Mesendoderm (in vitro differentiated cells): ENCODE measurements around the gene OR52E4.
A peak's percentile ranks its signal among the peaks of the same experiment; 100 is the strongest.

ENCODE experiments used
- DNase-seq: peaks from one replicate; pipeline ENCODE4 v3.0.0; 2013
- H2AK5ac ChIP-seq: 2 replicates; pipeline ENCODE4 v1.6.1; 2013; ENCODE audit warnings: low read length, inconsistent platforms
- H2BK120ac ChIP-seq: 2 replicates; pipeline ENCODE4 v1.6.1; 2013; ENCODE audit warnings: low read depth, mild to moderate bottlenecking, low read length, moderate library complexity, mixed read lengths
- H2BK15ac ChIP-seq: replicated peaks from 2 replicates; pipeline ENCODE4 v1.6.1; 2013; ENCODE audit warnings: low read depth, mild to moderate bottlenecking, moderate library complexity
- H2BK5ac ChIP-seq: 2 replicates; pipeline ENCODE4 v1.6.1; 2013; ENCODE audit warnings: low read length, inconsistent platforms
- H3K18ac ChIP-seq: 2 replicates; pipeline ENCODE4 v1.6.1; 2013; ENCODE audit warnings: mild to moderate bottlenecking, low read length, mixed read lengths
- H3K23ac ChIP-seq: one replicate; pipeline ENCODE4 v1.6.1; 2013; ENCODE audit warnings: low read length
- H3K27ac ChIP-seq: 2 replicates; pipeline ENCODE4 v1.5.1; 2013; ENCODE audit warnings: low read depth, mild to moderate bottlenecking, inconsistent platforms, low read length, moderate library complexity
- H3K27me3 ChIP-seq: 2 replicates; pipeline ENCODE4 v1.6.1; 2013; ENCODE audit warnings: low read length, control low read depth, mild to moderate bottlenecking, inconsistent platforms; ENCODE audit not compliant: insufficient read depth, poor library complexity
- H3K36me3 ChIP-seq: 2 replicates; pipeline ENCODE4 v1.6.1; 2013; ENCODE audit warnings: low read length, inconsistent platforms; ENCODE audit not compliant: control insufficient read depth, insufficient read depth
- H3K4ac ChIP-seq: one replicate; pipeline ENCODE4 v1.6.1; 2013; ENCODE audit warnings: low read depth, mild to moderate bottlenecking, low read length, moderate library complexity
- H3K4me1 ChIP-seq: 2 replicates; pipeline ENCODE4 v1.6.1; 2013; ENCODE audit warnings: low read depth, low read length, inconsistent platforms; ENCODE audit not compliant: control insufficient read depth
- H3K4me2 ChIP-seq: 2 replicates; pipeline ENCODE4 v1.6.1; 2013; ENCODE audit warnings: low read length
- H3K4me3 ChIP-seq: 2 replicates; pipeline ENCODE4 v1.5.1; 2013; ENCODE audit warnings: mild to moderate bottlenecking, low read length
- H3K56ac ChIP-seq: one replicate; pipeline ENCODE4 v1.6.1; 2013; ENCODE audit warnings: low read length
- H3K79me1 ChIP-seq: 2 replicates; pipeline ENCODE4 v1.6.1; 2013; ENCODE audit warnings: low read length, inconsistent platforms
- H3K79me2 ChIP-seq: 2 replicates; pipeline ENCODE4 v1.6.1; 2013; ENCODE audit warnings: mild to moderate bottlenecking, low read length; ENCODE audit not compliant: control insufficient read depth, insufficient read depth
- H3K9ac ChIP-seq: 2 replicates; pipeline ENCODE4 v1.6.1; 2013; ENCODE audit warnings: low read length, inconsistent platforms
- H4K5ac ChIP-seq: one replicate; pipeline ENCODE4 v1.6.1; 2013; ENCODE audit warnings: low read length
- H4K8ac ChIP-seq: one replicate; pipeline ENCODE4 v1.6.1; 2013; ENCODE audit warnings: low read depth, mild to moderate bottlenecking, control low read depth, low read length, moderate library complexity
- WGBS: extraction: QIAGEN DNeasy Blood & Tissue Kit; methylation state at CpG from one replicate; pipeline ENCODE4 v1.1.7; 2013; ENCODE audit warnings: low lambda C conversion rate, missing lambda C conversion rate; ENCODE audit not compliant: insufficient coverage; ENCODE audit errors: extremely low coverage; 5-methylcytosine and 5-hydroxymethylcytosine counted together

The OR52E4 gene

GRCh38 chr11:5887172-5887571 lies 6.7 kb downstream of the OR52E4 start:
- Histone ChIP-seq H3K23ac (no peak overlapping the region), H3K18ac (no peak overlapping the region), H2BK15ac (no peak overlapping the region), H3K56ac (no peak overlapping the region), H3K79me1 (no peaks in the 10 kb centered on the region), H2AK5ac (no peak overlapping the region), H3K4me2 (no peak overlapping the region), H4K8ac (no peak overlapping the region), H3K4ac (no peak overlapping the region), H3K36me3 (no peaks in the 10 kb centered on the region), H3K79me2 (no peaks in the 10 kb centered on the region), H3K27ac (no peak overlapping the region), H3K4me3 (no peak overlapping the region), H2BK5ac (no peak overlapping the region), H2BK120ac (no peak overlapping the region), H3K4me1 (no peaks in the 10 kb centered on the region), H3K27me3 (no peaks in the 10 kb centered on the region), H3K9ac (no peak overlapping the region), H4K5ac (no peak overlapping the region)
- no peak for DNase-seq
- no CpG with 5 or more reads among the region's 3 CpGs for WGBS

DNA sequence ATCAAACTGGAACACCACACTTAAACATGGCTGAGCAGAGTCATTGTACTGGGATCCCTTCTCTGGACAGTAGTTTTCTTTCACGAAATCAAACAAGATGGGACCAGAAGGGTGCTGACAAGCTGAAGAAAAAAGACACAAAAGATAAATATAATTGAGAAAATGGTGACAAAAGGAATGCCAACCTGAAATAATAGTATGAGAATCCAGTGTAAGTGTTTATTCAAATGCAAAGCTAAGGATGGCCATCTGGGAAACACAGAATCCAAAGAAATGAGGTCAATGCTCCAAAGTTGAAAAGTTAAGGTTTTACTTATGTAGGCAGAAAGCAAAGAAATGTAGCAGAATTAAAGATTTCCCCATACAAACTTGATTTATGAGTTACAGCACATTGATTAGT lies 7.2 kb downstream of the OR52E4 start:
- no peak overlapping the region for H4K5ac ChIP-seq
- H3K27me3 ChIP-seq, result no peaks in the 10 kb centered on the region
- no peak for DNase-seq
- no peak overlapping the region for H3K23ac ChIP-seq
- H3K4me2 ChIP-seq, result no peak overlapping the region
- H3K79me1 ChIP-seq, result no peaks in the 10 kb centered on the region
- H2BK5ac ChIP-seq, result no peak overlapping the region
- no peaks in the 10 kb centered on the region for H3K4me1 ChIP-seq
- no peak overlapping the region for H2AK5ac ChIP-seq
- no peak overlapping the region for H3K9ac ChIP-seq
- no peak overlapping the region for H3K56ac ChIP-seq
- no peak overlapping the region for H3K27ac ChIP-seq
- H3K4me3 ChIP-seq, result no peak overlapping the region
- no peak overlapping the region for H2BK120ac ChIP-seq
- no peak overlapping the region for H3K4ac ChIP-seq
- no peak overlapping the region for H3K18ac ChIP-seq
- no peak overlapping the region for H4K8ac ChIP-seq
- no peaks in the 10 kb centered on the region for H3K36me3 ChIP-seq
- no peak overlapping the region for H2BK15ac ChIP-seq
- no peaks in the 10 kb centered on the region for H3K79me2 ChIP-seq
- no CpG with 5 or more reads among the region's 1 CpG for WGBS

DNA sequence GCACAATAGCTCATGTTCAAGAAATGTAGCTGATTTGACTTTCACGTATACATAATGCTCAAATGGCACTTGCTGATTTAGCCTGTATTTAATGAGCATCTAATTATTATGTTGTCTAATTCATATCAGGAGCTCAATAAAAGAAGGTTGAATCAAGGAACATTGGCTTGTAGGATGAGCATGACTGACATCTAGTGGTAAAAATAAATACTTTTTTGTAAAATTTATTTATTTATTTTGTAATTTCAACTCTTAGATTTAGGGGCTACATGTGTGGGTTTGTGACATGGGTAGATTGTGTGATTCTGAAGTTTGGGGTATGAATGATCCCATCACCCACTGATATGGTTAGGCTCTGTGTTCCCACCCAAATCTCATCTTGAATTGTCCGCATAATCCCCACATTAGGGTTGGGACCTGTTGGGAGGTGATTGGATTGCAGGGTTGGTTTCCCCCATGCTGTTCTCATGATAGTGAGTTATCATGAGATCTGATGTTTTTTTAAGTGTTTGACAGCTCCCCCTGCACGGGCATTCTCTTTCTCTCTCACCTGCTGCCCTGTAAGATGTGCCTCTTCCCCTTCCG lies 10.9 kb downstream of the OR52E4 start:
- peak; percentile 25 for DNase-seq
- Histone ChIP-seq H3K4me2 (no peak overlapping the region), H3K79me1 (no peaks in the 10 kb centered on the region), H2BK15ac (no peak overlapping the region), H3K23ac (no peak overlapping the region), H3K27ac (no peak overlapping the region), H4K5ac (no peak overlapping the region), H3K4me3 (no peak overlapping the region), H3K4ac (no peak overlapping the region), H3K9ac (no peak overlapping the region), H2AK5ac (no peak overlapping the region), H3K56ac (no peak overlapping the region), H3K79me2 (no peaks in the 10 kb centered on the region), H3K27me3 (no peaks in the 10 kb centered on the region), H3K36me3 (no peaks in the 10 kb centered on the region), H2BK5ac (no peak overlapping the region), H3K18ac (no peak overlapping the region), H4K8ac (no peak overlapping the region), H3K4me1 (no peaks in the 10 kb centered on the region), H2BK120ac (no peak overlapping the region)
- WGBS, result no CpG with 5 or more reads among the region's 4 CpGs

GRCh38 chr11:5892908-5893307 lies 12.5 kb downstream of the OR52E4 start, which contains the start of gene OR52E5:
Gene OR52E5, plus strand, starts transcription at chr11:5893208. Its CDS starts 7,569 bp downstream, at chr11:5900777.
- H3K4me1 ChIP-seq, result no peaks in the 10 kb centered on the region
- H4K8ac ChIP-seq, result no peak within 1 kb of the TSS
- H2AK5ac ChIP-seq, result no peak within 1 kb of the TSS
- H3K23ac ChIP-seq, result no peak within 1 kb of the TSS
- no peak within 1 kb of the TSS for H3K27ac ChIP-seq
- peak; percentile 2 for DNase-seq
- no peak within 1 kb of the TSS for H3K18ac ChIP-seq
- H3K4me2 ChIP-seq, result no peak within 1 kb of the TSS
- no peak within 1 kb of the TSS for H2BK120ac ChIP-seq
- H3K79me2 ChIP-seq, result no peaks in the 10 kb centered on the region
- no peak within 1 kb of the TSS for H2BK15ac ChIP-seq
- no peak within 1 kb of the TSS for H3K56ac ChIP-seq
- no peaks in the 10 kb centered on the region for H3K27me3 ChIP-seq
- no peak within 1 kb of the TSS for H2BK5ac ChIP-seq
- H3K36me3 ChIP-seq, result no peaks in the 10 kb centered on the region
- H3K9ac ChIP-seq, result no peak within 1 kb of the TSS
- H3K79me1 ChIP-seq, result no peaks in the 10 kb centered on the region
- no peak within 1 kb of the TSS for H4K5ac ChIP-seq
- H3K4me3 ChIP-seq, result no peak within 1 kb of the TSS
- no CpG with 5 or more reads among the region's 3 CpGs for WGBS
- H3K4ac ChIP-seq, result no peak within 1 kb of the TSS

DNA sequence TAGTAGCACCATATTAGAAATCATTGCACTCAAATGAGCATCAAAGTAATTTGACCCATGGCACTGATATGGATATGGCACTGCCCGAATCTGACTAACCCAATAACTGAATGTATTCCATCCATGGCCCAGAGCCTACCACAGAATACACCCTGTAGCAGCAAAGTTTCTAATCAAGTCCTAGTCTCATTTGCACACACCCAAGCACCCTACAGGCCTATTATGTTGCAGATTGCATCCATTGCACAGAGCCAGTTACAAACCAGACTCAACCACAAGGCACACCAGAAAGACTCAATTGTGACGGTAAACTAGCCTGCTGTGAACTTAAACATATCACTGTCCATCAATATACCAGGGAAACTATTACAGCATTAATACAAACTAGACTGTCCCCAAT lies 19.1 kb downstream of the OR52E4 start:
- Histone ChIP-seq H2BK120ac (no peak overlapping the region), H3K79me2 (no peaks in the 10 kb centered on the region), H3K79me1 (no peaks in the 10 kb centered on the region), H3K27ac (no peak overlapping the region), H3K9ac (no peak overlapping the region), H3K18ac (no peak overlapping the region), H3K4me3 (no peak overlapping the region), H3K56ac (no peak overlapping the region), H3K27me3 (no peaks in the 10 kb centered on the region), H3K4ac (no peak overlapping the region), H4K8ac (no peak overlapping the region), H3K4me2 (no peak overlapping the region), H2AK5ac (no peak overlapping the region), H2BK5ac (no peak overlapping the region), H3K4me1 (no peaks in the 10 kb centered on the region), H4K5ac (no peak overlapping the region), H3K23ac (no peak overlapping the region), H3K36me3 (no peaks in the 10 kb centered on the region), H2BK15ac (no peak overlapping the region)
- no peak for DNase-seq
- no CpG with 5 or more reads among the region's 2 CpGs for WGBS

DNA sequence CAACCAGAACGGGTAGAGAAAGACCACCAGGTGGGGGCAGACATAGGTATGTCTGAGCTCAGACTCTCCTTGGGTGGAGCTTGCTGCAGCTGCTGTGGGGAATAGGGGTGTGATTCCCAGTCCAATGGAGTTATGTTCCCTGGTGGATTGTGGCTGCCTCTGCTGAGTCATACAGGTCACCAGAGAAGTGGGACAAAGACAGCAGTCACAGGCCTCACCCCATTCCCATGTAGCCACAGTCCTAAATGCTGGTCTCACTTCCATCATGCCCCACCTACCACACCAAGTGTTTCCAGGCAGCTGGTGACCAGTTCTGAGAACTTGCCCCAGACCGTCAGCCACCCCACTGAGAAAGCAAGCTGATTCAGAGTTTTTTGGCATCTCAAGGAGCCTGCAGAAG lies 30.1 kb downstream of the OR52E4 start:
- Histone ChIP-seq H2BK15ac (no peak overlapping the region), H3K4me1 (no peaks in the 10 kb centered on the region), H2BK120ac (no peak overlapping the region), H3K56ac (no peak overlapping the region), H2AK5ac (no peak overlapping the region), H3K4me2 (no peak overlapping the region), H3K4me3 (no peak overlapping the region), H4K8ac (no peak overlapping the region), H3K36me3 (no peaks in the 10 kb centered on the region), H3K18ac (no peak overlapping the region), H3K27ac (no peak overlapping the region), H2BK5ac (no peak overlapping the region), H4K5ac (no peak overlapping the region), H3K79me2 (no peaks in the 10 kb centered on the region), H3K9ac (no peak overlapping the region), H3K23ac (no peak overlapping the region), H3K27me3 (no peaks in the 10 kb centered on the region), H3K4ac (no peak overlapping the region), H3K79me1 (no peaks in the 10 kb centered on the region)
- WGBS, result no CpG with 5 or more reads among the region's 2 CpGs
- no peak for DNase-seq
